Suprapubic skin (tissue), 3 donors: Measurements from ENCODE around the gene IL18RAP.

Source experiments
- POLR2A ChIP-seq, 2 donors: fragments of 450-650 bp; IDR thresholded peaks; one replicate each; pipeline ENCODE4 v1.6.1; 2017; ENCODE audit warnings: antibody characterized with exemption in 2 of 2, mild to moderate bottlenecking in 2 of 2, moderate library complexity in 2 of 2
- TF ChIP-seq, protein P1 (sequence below), 2 donors: fragments of 200-600 bp in 1 of 2; fragments of 450-650 bp in 1 of 2; sonication (generic) in 1 of 2; IDR thresholded peaks; one replicate each; pipeline ENCODE4 v1.5.1; 2016 to 2019; ENCODE audit warnings: antibody characterized with exemption in 2 of 2, mild to moderate bottlenecking in 1 of 2, moderate library complexity in 1 of 2

DNA sequence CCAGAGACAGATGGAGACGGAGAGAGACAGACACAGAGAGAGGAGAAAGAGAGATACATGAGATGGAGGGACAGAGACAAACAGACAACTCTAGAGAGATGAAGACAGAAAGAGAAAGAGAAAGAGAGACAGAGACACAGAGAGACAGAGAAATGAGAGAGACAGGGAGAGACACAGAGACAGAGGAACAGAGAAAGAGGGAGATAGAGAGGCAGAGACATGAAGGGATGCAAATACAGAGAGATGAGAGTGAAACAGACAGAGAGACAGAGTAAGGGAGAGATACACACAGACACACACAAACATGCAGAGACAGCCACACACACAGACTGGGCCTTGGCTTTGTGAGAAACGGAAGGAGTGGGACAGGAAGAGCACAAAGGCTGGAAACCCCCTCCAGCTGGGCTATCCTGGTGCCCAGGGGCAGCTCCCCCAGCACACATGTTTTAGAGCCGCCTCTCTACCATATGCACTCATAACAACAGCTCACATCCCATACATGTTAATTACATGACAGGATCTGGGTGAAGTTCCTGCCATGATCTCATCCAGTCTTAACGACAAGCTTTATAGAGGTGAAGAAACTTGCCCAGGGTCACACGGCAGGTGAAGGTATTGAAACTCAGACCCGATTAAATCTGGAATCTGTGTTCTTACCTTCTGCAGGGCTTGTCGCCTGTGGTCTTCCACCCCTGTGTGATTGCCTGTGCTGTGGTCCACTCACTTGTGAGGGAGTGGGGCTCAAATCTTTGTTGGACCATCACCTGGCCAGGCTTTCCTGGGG, 35.0 kb upstream of the IL18RAP start:
- TF ChIP-seq, protein P1, sequence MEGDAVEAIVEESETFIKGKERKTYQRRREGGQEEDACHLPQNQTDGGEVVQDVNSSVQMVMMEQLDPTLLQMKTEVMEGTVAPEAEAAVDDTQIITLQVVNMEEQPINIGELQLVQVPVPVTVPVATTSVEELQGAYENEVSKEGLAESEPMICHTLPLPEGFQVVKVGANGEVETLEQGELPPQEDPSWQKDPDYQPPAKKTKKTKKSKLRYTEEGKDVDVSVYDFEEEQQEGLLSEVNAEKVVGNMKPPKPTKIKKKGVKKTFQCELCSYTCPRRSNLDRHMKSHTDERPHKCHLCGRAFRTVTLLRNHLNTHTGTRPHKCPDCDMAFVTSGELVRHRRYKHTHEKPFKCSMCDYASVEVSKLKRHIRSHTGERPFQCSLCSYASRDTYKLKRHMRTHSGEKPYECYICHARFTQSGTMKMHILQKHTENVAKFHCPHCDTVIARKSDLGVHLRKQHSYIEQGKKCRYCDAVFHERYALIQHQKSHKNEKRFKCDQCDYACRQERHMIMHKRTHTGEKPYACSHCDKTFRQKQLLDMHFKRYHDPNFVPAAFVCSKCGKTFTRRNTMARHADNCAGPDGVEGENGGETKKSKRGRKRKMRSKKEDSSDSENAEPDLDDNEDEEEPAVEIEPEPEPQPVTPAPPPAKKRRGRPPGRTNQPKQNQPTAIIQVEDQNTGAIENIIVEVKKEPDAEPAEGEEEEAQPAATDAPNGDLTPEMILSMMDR (IDR thresholded peaks at IDR 0.05): no peak
- TF ChIP-seq POLR2A (IDR thresholded peaks at IDR 0.05): no peak
